Hepatocyte (in vitro differentiated cells): Measurements from ENCODE around the gene CDC23.

Experiments used
- CTCF ChIP-seq: fragments of 200-600 bp; sonication (generic); IDR thresholded peaks from 2 replicates; pipeline ENCODE4 v1.5.1; 2016; ENCODE audit warnings: antibody characterized with exemption, mild to moderate bottlenecking; ENCODE audit not compliant: poor library complexity
- EZH2phosphoT487 ChIP-seq: fragments of 200-600 bp; sonication (generic); IDR thresholded peaks from one replicate; pipeline ENCODE4 v1.6.1; 2018; ENCODE audit warnings: antibody characterized with exemption, mild to moderate bottlenecking, low read depth, moderate library complexity; ENCODE audit not compliant: unreplicated experiment, severe bottlenecking

GRCh38 chr5:138241688-138242571 lies 28.8 kb upstream of the CDC23 start:
- TF ChIP-seq CTCF (no peak), EZH2phosphoT487 (no peak)
